GM19467 (cell line): Measurements from ENCODE around the gene MYBL2.
A peak's percentile ranks its signal among the peaks of the same experiment; 100 is the strongest.
"Not testable (repeated sequence)": the region's sequence is repeated elsewhere in the genome, so short reads cannot be mapped to it uniquely, and the experiment has no call there.

ENCODE experiments used
- ATAC-seq: cut with Tn5 transposase; IDR thresholded peaks from one replicate; pipeline ENCODE4 v1.9.1; 2021; ENCODE audit warnings: mild to moderate bottlenecking, moderate library complexity; ENCODE audit not compliant: unreplicated experiment

Gene MYBL2

DNA sequence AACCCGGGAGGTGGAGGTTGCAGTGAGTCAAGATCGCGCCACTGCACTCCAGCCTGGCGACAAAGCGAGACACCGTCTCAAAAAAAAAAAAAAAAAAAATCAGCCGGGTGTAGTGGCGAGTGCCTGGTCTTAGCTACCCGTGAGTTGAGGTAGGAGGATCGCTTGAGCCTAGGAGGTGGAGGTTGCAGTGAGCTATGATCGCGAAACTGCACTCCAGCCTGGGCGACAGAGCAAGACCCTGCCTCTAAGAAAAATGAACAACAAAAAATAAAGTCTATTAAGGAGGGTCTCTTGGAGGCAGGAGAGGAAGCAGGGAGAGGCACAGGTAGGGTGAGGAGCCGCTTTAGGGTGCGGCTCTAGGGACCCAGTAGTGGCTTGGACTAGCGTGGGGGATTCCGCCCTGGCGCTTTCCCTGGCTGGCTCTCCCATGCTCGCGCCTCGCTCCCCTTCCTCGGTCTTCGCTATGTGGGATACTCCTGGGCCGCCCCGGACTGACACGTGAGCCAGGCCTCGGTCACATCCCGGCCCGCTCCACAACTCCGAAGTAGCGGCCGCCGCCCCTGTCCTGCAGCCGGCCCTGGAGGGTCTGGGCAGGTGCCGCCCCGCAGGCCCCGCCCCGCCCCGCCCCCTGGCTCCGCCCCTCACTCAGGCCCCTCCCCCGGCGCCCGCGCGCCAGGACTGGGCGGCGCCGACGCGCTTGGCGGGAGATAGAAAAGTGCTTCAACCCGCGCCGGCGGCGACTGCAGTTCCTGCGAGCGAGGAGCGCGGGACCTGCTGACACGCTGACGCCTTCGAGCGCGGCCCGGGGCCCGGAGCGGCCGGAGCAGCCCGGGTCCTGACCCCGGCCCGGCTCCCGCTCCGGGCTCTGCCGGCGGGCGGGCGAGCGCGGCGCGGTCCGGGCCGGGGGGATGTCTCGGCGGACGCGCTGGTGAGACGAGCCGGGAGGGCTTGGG lies at the start of gene MYBL2:
TSS of gene MYBL2 (plus strand) at position 739 of the 953 bp plus-strand sequence. CDS start at position 909, 170 bp downstream.
- no peak for ATAC-seq

DNA sequence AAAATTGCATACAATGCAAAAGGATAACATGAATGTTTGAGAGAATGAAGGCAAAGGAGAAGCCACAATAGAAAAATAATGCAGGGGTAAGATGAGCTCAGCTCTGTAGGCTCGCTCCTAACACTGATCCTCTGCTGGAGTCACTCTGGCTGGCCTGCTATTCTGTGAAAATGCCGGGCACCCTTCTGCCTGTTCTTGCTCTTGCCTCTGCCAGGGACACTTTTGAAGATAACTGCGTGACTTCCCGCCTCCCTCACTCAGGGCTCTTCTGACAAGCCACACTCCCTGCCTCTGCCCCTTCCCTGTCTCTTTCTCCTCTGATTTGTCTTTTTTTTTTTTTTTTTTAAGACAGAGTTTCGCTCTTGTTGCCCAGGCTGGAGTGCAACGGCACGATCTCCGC lies 35.3 kb upstream of the MYBL2 start:
- ATAC-seq, result no peak

DNA sequence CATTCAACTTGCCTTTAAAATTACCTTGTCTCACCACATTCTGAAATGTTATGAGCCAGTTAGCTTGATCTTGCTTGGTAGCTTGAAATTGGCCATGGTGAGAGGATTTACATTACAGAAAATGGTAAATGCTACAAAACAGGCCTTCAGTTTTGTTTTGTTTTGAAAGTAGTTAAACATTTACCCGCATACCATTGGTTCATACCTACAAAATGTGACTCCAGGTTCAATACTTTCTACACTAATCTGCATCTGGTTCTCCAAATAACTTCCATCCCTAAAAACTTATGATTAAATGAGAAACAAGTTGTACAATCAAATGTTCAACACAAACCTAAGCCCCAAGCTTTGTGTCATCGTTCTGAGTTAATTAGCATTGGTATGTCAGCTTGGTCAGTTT lies 30.5 kb upstream of the MYBL2 start:
- no peak for ATAC-seq

DNA sequence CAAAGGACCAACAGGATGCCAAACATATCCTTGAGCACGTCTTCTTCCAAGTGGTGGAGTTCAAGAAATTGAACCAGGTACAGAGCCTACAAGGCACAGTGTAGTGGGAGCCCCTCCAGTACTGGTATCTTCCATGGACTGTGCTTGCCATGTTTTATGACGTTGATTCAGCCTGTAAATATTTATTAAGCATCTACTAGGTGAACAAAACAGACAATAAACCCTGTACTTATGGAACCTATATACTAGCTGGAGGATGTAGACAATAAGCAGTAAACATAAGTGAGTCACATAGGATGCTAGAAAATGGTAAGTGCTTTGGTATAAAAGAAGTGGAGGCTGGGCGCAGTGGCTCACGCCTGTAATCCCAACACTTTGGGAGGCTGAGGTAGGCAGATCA lies 24.4 kb upstream of the MYBL2 start:
- ATAC-seq, result no peak

DNA sequence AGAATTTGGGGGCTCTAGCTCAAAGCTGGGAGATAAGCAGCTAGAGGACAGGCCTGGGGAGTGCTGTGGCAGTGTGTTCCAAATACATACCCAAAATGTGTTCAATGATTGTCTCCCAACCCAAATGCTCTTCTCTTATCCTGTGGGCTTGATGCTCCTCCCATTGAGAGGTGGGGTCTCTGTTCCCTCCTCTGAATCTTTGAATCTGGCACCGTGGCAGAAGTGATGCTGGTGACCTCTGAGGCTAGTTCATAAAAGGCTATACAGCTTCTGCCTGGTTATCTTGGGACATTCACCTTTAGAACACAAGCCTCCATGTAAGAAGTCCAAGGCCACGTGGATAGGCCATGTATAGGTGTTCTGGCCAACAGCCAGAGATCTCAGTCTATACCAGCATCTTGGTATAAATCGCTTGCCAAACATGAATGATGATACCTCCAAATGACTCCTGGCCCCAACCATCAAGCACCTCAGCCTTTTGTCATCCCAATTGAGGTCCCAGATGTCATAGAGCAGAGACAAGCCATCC lies 15.9 kb upstream of the MYBL2 start:
- ATAC-seq, result no peak

DNA sequence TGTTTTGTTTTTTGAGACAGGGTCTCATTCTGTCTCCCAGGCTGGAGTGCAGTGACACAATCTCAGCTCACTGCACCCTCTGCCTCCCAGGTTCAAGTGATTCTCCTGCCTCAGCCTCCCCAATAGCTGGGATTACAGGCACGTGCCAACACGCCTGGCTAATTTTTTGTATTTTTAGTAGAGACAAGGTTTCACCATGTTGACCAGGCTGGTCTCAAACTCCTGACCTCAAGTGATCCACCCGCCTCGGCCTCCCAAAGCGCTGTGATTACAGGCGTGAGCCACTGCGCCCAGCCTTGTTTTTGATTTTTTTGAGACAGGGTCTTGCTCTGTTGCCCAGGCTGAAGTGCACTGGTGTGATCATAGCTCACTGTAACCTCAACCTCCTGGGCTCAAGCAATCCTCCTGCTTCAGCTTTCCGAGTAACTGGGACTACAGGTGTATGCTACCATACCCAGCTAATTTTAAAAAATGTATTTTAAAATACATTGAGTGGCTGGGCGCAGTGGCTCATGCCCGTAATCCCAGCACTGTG lies 15.2 kb upstream of the MYBL2 start:
- ATAC-seq, result not testable (repeated sequence)

DNA sequence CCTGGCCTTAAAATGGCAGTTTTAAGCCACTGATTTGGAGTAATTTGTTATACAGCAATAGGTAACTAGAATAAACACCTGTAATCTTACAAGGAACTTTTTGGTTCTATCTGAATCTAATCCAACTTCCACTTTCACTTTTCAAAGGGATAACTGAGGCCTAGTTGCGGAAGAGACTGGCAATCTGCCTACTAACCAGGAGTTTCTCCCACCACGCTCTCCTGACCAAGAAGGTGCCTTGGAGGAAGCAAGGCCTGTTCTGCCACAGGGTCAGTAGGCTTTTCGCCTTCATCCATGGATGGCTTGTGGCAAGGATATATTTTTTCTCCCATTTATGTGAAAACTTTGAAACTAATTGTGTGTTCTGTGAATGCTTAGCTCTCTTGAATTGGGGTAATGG lies 12.9 kb upstream of the MYBL2 start:
- ATAC-seq, result no peak

DNA sequence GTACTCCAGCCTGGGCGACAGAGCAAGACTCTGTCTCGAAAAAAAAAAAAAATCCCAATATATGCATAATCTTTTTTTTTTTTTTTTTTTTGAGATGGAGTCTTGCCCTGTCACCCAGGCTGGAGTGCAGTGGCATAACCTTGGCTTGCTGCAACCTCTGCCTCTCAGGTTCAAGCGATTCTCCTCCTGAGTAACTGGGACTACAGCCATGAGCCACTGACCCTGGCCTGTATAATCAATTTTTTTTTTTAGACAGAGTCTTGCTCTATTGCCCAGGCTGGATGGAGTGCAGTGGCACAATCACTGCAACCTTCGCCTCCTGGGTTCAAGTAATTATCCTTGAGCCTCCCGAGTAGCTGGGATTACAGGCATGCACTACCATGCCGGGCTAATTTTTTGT lies 11.7 kb upstream of the MYBL2 start:
- ATAC-seq, result not testable (repeated sequence)

DNA sequence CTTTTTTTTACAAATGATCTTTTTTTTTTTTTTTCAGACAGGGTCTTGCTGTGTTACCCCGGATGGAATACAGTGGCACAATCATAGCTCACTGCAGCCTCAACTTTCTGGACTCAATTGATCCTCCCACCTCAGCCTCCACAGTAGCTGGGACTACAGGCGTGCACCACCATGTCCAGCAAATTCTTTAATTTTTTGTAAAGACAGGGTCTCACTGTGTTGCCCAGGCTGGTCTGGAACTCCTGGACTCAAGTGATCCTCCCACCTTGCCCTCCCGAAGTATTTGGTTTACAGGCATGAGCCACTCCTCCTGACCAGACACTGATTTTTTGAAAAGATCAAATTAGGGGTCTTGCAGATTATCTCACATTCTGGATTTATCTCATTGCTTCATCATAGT lies 11.0 kb upstream of the MYBL2 start:
- ATAC-seq, result no peak

DNA sequence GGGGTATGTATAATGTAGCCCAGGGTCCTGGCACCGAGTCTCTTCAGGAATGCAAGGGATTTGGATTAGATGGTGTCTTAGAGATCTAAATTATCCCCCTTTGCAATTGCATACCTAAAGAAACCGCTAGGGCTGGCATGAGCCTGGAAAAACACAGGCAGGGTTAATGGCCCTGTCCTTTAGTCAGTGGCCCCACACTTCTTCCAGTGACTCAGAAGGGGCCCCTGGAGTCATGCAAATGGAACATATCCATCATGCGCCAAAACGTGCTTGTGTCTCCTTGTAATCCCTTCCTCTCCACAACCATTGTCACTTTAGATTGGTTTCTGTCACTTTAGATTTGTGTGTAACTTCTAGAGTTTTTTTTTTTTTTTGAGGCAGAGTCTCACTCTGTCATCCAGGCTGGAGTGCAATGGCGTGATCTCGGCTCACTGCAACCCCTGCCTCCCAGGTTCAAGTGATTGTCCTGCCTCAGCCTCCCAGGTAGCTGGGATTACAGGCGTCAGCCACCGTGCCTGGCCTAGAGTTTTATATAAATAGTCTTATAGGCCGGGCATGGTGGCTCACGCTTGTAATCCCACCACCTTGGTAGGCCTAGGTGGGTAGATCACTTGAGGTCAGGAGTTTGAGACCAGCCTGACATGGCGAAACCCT lies 8.7 kb upstream of the MYBL2 start:
- ATAC-seq, result no peak

DNA sequence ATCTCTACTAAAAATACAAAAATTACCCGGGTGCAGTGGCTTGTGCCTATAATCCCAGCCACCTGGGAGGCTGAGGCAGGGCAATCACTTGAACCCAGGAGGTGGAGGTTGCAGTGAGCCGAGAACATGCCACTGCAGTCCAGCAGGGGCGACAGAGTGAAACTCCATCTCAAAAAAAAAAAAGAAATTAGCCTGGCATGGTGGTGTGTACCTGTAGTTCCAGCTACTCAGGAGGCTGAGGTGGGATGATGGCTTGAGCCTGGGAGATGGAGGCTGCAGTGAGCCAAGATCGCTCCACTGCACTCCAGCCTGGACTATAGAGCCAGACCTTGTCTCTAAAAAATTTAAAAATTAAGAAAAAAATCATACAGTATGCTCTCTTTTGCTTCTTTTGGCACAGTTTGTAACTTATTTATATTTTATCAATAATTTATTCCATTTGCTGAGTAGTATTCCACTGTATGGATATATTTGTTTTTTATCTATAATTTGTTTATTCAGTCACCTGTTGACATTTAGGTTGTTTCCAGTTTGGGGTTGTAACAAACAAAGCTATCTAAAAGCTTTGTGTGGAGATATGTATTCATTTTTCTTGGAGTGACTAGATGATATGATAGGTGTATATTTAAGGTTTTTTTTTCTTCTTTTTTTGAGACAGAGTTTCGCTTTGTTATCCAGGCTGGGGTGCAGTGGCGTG lies 8.0 kb upstream of the MYBL2 start:
- no peak for ATAC-seq

DNA sequence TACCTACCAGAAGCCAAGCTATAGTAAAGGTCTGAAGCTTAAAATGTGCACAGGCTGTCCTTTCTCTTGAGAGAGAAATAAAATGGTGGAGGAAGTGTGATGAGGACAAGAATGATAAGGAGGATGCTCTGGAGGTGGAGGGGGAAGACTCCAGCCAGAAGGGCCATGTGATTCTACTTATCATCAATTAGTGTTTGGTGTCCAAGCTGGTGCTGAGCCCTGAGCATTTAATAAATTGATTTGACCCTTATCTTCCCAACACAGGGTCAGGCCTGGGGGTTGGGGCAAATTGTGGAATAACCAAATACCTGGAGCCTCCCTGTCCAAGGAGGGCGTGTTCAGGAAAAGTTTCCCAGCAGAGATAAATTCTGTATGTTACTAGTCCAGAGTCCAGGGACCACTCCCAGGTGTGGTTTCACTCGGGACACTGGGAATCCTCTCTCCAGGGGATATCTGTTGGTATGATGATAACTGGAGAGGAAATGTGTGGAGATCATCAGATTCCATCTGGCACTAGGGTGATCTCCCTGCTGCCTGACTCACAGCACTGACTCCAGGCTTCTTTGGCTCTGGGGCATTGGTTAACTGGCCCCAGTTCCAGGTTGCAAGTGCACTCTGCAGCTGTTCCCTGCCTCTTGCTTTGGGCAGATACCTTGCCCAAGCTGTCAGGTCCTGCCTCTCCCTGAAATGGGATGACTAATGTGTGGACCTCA lies 3.8 kb upstream of the MYBL2 start:
- ATAC-seq, result no peak

DNA sequence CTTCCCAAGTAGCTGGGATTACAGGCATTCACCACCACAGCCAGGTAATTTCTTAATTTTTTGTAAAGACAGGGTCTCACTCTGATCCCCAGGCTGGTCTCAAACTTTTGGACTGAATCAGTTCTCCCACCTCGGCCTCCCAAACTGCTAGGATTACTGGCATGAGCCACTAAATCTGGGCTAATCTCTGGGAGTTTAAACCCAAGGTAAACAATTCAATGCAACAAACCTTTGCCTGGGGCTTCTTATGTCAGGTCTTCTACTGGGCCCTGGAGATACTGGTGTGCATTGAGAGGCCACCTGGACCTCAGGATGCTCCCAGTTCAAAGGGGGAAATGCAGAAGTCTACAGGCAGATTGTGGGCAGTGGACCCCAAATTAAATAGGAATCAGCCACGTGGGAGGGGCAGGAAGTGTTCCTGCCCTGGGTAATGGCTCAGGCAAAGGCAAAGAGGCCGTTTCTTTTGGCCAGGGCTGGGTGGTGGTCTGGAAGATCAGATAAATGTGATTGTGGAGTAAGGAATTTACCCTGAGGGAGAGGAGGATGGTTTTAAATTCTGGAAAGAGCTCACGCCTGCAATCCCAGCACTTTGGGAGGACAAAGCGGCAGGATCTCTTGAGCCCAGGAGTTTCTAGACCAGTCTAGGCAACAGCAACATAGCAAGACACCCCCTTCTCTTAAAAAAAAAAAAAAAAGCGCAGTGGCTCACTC lies 1.3 kb upstream of the MYBL2 start:
- no peak for ATAC-seq

DNA sequence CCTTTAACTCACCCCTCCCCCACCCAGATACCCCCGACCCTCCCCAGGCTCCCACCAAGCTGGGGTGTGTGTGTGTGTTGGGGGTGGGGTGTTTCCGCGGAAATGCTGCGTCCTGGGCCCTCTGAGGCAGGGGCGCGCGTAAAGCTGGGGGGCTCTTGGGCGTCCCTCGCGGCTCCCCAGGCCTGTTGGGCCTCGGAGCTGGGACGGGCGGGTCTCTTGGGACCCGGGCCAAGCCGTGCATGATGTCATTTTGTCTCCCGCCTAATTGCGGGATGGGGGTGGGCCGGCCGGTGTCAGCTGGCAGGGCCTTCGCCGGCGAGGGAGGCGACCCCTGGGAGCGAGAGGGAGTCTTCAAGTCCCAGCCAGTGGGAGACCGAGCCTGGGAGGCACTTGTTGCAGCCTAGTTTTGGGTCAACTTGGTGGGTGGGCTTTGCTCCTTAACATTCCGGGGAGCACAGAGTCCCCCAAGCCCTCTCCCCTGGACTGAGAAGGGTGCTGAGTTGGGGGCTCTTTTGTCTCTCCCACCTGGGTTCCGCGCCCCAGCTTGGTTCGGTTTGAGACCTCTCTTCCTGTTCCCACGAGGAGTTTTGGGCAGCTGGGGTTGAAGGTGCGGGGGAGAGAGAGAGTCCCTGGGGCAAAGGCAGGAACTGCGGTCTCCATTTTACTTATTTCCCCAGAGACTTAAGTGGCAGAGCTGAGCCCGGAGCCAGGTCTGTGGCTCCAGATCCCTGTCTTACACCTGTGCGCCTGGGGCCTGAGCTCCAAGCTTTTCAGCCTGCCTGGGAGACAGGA lies 623 bp downstream of the MYBL2 start:
- no peak for ATAC-seq

DNA sequence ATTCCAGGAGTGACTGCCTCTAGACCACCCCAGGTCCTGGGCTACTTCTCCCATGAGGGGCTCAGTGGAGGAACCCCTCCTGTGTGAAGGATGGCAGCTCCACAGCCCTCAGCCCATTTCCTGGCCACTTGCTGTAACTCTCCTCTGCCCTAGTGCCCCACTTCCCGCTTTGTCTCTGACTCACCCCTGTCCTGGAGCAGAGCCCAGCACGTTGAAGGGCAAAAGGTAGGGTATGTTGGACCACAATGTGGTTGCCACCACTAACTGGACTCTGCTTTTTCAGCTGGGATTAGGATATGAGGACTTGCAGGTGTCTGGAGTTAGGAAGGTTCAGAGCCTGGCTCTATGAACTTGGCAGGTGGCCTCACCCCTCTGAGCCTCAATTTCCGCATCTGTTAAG lies 2.4 kb downstream of the MYBL2 start:
- ATAC-seq, result no peak

DNA sequence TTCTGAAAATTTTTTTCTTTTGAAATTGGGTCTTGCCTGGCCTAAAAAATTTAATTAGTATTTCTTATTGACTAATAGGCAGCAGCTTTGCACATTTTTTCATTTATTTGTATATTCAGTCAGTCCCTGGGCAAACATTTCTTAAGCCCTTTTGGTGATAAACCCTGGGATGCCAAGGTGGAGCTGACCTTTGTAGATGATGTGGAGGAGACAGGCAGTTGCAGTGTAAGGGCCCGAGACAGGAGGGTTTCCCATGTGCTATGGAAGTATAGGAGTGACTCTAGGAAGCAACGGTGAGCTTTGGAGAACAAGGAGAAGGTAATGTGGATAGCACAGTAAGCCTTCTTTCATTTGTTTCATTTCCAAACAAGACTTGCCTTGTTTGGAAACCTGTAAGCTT lies 3.5 kb downstream of the MYBL2 start:
- ATAC-seq, result no peak

DNA sequence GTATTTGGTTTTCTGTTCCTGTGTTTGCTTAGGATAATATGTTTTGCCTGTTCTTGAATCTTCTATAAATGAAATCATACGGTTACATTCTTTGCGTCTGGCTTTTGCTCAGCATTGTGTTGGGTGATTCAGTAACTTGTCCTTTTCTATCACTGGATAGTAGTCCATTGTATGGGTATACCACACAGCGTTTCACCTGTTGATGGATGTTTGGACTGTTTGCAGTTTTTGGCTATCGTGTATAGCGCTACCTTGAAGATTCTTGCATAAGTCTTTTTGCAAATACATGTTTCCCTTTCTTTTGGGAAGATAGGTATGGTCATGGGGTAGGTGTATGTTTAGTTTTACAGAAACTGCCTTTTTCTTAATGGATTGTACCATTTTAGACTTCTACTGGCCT lies 9.5 kb downstream of the MYBL2 start:
- no peak for ATAC-seq

DNA sequence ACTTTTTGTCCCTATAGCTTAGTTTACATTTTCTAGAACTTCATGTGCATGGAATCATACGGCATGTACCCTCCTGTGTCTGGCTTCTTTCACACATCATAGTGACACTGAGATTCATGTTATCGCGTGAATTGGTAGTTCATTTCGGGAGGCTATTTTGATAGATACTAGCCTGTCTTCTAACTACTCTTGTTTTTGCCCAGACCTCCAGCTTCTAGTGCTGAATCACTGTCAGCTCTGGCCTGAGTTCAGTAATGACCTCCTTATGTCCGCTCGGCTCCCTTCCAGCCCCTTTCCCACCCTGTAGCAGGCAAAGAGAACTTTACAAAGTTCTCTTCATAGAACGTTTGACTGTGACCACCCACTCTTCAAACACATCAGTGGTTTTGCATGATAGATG lies 14.1 kb downstream of the MYBL2 start:
- ATAC-seq, result no peak

DNA sequence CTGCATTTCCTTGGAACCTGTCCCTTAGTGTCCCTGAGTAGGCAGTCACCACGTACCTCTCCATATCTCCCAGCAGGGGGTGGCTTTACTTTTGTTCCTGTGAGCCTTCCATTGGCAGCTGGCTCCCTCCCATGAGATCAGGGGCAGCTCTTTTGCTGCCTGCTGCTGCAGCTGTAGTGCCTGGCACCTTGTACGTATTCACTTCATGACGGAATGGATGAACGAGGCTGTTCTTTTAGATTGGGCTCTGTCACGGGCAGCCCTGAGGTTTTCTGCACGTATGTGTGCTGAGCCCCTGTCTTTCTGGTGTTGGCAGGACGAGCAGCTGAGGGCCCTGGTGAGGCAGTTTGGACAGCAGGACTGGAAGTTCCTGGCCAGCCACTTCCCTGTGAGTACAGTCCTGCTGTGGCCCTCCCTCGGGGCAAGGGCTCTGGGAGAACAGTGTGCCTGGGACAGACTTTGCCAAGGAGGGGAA lies 14.6 kb downstream of the MYBL2 start:
- peak; percentile 12 for ATAC-seq
